Measurements from ENCODE around the gene MYL12A. TPM values are rescaled to one million over a fixed set of nuclear protein-coding genes. Genes with fewer than 3 reads are reported as not detected.

MYL12A gene
- polyA plus RNA-seq, 3 donors: 469 to 1,360 (median 1,139) TPM

DNA sequence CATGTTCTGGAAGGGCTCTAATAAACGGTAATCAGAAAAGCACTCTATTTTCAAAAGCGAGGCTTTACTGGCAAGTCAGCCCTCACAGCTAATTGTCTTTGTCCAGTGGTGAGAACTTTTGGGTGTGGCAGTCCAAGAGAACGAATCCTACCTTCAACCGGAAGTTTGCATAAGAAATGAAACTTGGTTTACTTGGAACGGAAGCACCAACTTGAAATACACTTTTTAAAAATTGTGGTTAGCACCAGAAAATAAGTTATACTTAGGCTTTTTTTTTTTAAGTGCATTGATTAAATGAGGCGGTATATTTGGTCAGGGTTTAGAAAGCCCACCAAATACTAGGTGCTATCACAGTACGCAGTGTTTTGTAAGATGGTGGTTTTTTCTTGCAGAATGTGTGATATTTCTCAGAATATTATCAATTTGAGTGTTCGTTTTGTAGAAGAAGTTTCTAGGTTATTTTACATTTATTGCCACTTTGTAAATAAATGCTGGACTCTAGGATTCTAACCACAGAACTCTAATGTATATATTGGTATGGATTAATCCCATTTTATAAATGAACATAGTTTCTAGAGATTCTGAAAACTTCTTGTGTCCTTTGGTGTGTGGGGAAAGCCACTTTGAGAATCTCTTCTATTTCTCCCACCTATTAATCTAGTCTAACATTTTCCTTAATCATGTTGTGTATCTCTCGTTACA, 1.2 kb downstream of the MYL12A start:
- Mint-ChIP-seq H3K36me3 (peaks cover 13 to 23% of the 10 kb centered on the region in 2 donors), H3K4me3 (peak overlapping the region; percentile 89 to 93), H3K27me3 (ENCODE audit: low read depth in 3 of 3) (peaks cover 0 to 2% (median 0%) of the 10 kb centered on the region in 3 donors), H3K4me1 (peaks cover 56% of the 10 kb centered on the region), H3K27ac (peak overlapping the region; percentile 90 to 98 (median 97)), H3K9me3 (peaks cover 0 to 2% (median 0%) of the 10 kb centered on the region in 7 donors)
- peaks cover 74% of the 10 kb centered on the region for H3K79me2 ChIP-seq (ENCODE audit: insufficient read depth, low read length)
- peaks cover 41 to 59% of the 10 kb centered on the region in 2 donors for H3K4me1 ChIP-seq (ENCODE audit: control insufficient read depth in 1 of 2, insufficient read depth in 2 of 2, low read length in 2 of 2)
- no peaks in the 10 kb centered on the region for H3K9me3 ChIP-seq (replicated peaks in 1 of 2; ENCODE audit: control insufficient read depth in 1 of 2, insufficient read depth in 1 of 2, low read length in 2 of 2)
- peak overlapping the region; percentile 87 for H3K9ac ChIP-seq (ENCODE audit: insufficient read depth, low read length, poor library complexity, severe bottlenecking)
- TF ChIP-seq, protein P1, sequence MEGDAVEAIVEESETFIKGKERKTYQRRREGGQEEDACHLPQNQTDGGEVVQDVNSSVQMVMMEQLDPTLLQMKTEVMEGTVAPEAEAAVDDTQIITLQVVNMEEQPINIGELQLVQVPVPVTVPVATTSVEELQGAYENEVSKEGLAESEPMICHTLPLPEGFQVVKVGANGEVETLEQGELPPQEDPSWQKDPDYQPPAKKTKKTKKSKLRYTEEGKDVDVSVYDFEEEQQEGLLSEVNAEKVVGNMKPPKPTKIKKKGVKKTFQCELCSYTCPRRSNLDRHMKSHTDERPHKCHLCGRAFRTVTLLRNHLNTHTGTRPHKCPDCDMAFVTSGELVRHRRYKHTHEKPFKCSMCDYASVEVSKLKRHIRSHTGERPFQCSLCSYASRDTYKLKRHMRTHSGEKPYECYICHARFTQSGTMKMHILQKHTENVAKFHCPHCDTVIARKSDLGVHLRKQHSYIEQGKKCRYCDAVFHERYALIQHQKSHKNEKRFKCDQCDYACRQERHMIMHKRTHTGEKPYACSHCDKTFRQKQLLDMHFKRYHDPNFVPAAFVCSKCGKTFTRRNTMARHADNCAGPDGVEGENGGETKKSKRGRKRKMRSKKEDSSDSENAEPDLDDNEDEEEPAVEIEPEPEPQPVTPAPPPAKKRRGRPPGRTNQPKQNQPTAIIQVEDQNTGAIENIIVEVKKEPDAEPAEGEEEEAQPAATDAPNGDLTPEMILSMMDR (IDR thresholded peaks at IDR 0.05): no peak
- H3K27me3 ChIP-seq (ENCODE audit: control insufficient read depth in 2 of 2, insufficient read depth in 2 of 2, low read length in 2 of 2): no peaks in the 10 kb centered on the region
- intact Hi-C loops (cut with micrococcal nuclease): loop anchor here (5.0 to 10.0 kb wide), 5 partner anchors 72 to 607 kb away; partner anchors contain the start of gene LPIN2 (in 1 of the 2)
- WGBS (ENCODE audit: insufficient coverage): 10% methylated on average over 3 of the region's 9 CpGs
- H3K36me3 ChIP-seq (replicated peaks in 1 of 2; ENCODE audit: control insufficient read depth in 1 of 2, insufficient read depth in 2 of 2, low read length in 2 of 2): peaks cover 15 to 17% of the 10 kb centered on the region in 2 donors
- DNase-seq: peak in 2 of 3 donors; percentile 56 to 60
- peak overlapping the region; percentile 95 to 96 for H3K27ac ChIP-seq (ENCODE audit: low read depth in 1 of 2, low read length in 2 of 2)
- peaks cover 57% of the 10 kb centered on the region for H4K20me1 ChIP-seq (ENCODE audit: insufficient read depth, low read length)
- no peak overlapping the region for H2AFZ ChIP-seq (ENCODE audit: insufficient read depth, low read depth, low read length, poor library complexity, severe bottlenecking)
- peak overlapping the region; percentile 64 to 96 (median 93) for H3K4me3 ChIP-seq (replicated peaks in 1 of 3; ENCODE audit: low read depth in 2 of 3, low read length in 3 of 3)
- H3K4me2 ChIP-seq (replicated peaks; ENCODE audit: extremely low read depth, low read length, poor library complexity, severe bottlenecking): peak overlapping the region; percentile 90

DNA sequence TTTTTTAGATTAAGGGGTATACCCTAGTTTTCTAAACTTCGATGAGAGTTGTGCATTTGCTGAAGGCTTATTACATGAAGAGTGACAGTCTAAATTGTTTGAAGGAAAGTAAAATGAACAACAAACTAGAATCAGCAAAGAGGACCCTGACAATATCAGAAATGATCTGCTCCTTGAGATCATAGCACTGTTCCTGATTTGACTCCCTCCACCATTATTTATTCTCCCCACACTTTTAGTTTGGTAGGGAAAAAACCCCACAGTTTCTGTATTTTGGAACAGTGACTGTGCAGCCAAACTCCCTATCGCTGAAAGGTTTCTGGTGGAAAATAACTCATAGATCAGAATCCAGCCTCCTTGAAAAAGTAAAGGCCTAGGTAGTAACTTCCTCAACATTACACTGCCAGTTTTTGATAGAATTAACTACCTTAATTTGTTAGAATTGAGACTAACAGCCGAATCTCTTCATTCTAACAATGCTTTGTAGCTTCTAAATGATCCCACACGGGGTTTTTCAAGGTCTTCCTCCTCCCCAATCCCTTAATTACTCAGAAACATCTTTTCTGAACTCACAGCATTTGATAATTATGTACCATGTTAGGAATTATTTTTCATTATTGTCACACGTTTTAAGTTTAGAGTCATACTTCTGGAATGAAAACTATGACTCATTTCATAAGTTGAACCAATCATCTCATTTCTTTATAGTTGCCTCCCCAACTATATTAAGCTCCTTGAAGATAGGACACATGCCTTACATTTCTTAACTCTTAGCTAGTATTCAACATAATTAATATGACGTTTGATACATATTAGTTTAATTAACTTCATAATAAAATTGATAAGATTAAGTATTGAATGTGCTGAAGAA, 2.9 kb downstream of the MYL12A start:
- Histone ChIP-seq H3K9me3 (replicated peaks in 1 of 2; ENCODE audit: control insufficient read depth in 1 of 2, insufficient read depth in 1 of 2, low read length in 2 of 2) (no peaks in the 10 kb centered on the region), H3K4me3 (replicated peaks in 1 of 3; ENCODE audit: low read depth in 2 of 3, low read length in 3 of 3) (peak overlapping the region in 1 of 3 experiments; percentile 20), H3K27ac (ENCODE audit: low read depth in 1 of 2, low read length in 2 of 2) (peak overlapping the region in 1 of 2 donors; percentile 59), H3K4me1 (ENCODE audit: control insufficient read depth in 1 of 2, insufficient read depth in 2 of 2, low read length in 2 of 2) (peaks cover 35 to 51% of the 10 kb centered on the region in 2 donors), H3K4me2 (replicated peaks; ENCODE audit: extremely low read depth, low read length, poor library complexity, severe bottlenecking) (peak overlapping the region; percentile 5), H4K20me1 (ENCODE audit: insufficient read depth, low read length) (peaks cover 73% of the 10 kb centered on the region), H2AFZ (ENCODE audit: insufficient read depth, low read depth, low read length, poor library complexity, severe bottlenecking) (no peak overlapping the region), H3K9ac (ENCODE audit: insufficient read depth, low read length, poor library complexity, severe bottlenecking) (no peak overlapping the region), H3K36me3 (replicated peaks in 1 of 2; ENCODE audit: control insufficient read depth in 1 of 2, insufficient read depth in 2 of 2, low read length in 2 of 2) (peaks cover 32 to 34% of the 10 kb centered on the region in 2 donors), H3K79me2 (ENCODE audit: insufficient read depth, low read length) (peaks cover 91% of the 10 kb centered on the region), H3K27me3 (ENCODE audit: control insufficient read depth in 2 of 2, insufficient read depth in 2 of 2, low read length in 2 of 2) (no peaks in the 10 kb centered on the region)
- TF ChIP-seq, protein P1 (IDR thresholded peaks at IDR 0.05): no peak
- Mint-ChIP-seq H3K27ac (peak overlapping the region in 6 of 7 donors; percentile 6 to 75 (median 46)), H3K4me3 (peak overlapping the region in 1 of 2 donors; percentile 33), H3K27me3 (ENCODE audit: low read depth in 3 of 3) (peaks cover 0 to 2% (median 0%) of the 10 kb centered on the region in 3 donors), H3K4me1 (peaks cover 53% of the 10 kb centered on the region), H3K9me3 (peaks cover 0 to 2% (median 0%) of the 10 kb centered on the region in 7 donors), H3K36me3 (peaks cover 30 to 40% of the 10 kb centered on the region in 2 donors)
- intact Hi-C loops (cut with micrococcal nuclease): no loop called here
- DNase-seq: peak in 1 of 3 donors; percentile 39
- WGBS (ENCODE audit: insufficient coverage): no CpG with 5 or more reads among the region's 6 CpGs

All from CD14-positive monocyte (primary cell).